H1 (cell line): ENCODE data around the gene SLMAP. TPM values are rescaled to one million over a fixed set of nuclear protein-coding genes. Genes with fewer than 3 reads are reported as not detected.

Experiments used
- CTCF ChIA-PET: fragments of 300-600 bp; sonication (Branson Sonifier 250); formaldehyde crosslinking; loops from one replicate; lab custom pipeline; 2021; ENCODE audit not compliant: partially characterized antibody; lab: Charles Lee
- POLR2A ChIA-PET: fragments of 300-600 bp; sonication (Branson Sonifier 250); formaldehyde crosslinking; loops from one replicate; lab custom pipeline; 2021; ENCODE audit warnings: inconsistent platforms; ENCODE audit not compliant: partially characterized antibody; lab: Charles Lee
- DNase-seq, 2 experiments: peaks; one replicate each; pipeline versions ENCODE4 v3.0.0 to v3.0.0-alpha.2; 2010 to 2022; ENCODE audit warnings: low spot score in 2 of 2, low read depth in 1 of 2, mixed read lengths in 1 of 2
- FAIRE-seq: peaks from 2 replicates; lab custom pipeline; 2011; peaks lifted over from hg19 to GRCh38; lab: Jason Lieb, UNC
- H2AFZ ChIP-seq: 2 replicates; pipeline ENCODE4 v1.8.1; 2012; ENCODE audit warnings: low read length, inconsistent platforms
- H2AK5ac ChIP-seq: 2 replicates; pipeline ENCODE4 v1.6.1; 2013; ENCODE audit warnings: low read depth, low read length
- H2BK120ac ChIP-seq: replicated peaks from 2 replicates; pipeline ENCODE3; 2013; ENCODE audit warnings: low read depth, low read length, inconsistent platforms
- H2BK12ac ChIP-seq: 2 replicates; pipeline ENCODE4 v1.6.1; 2013; ENCODE audit warnings: low read depth, low read length
- H2BK15ac ChIP-seq: 2 replicates; pipeline ENCODE4 v1.6.1; 2013; ENCODE audit warnings: low read length
- H2BK20ac ChIP-seq: 2 replicates; pipeline ENCODE4 v1.6.1; 2013; ENCODE audit warnings: low read length
- H2BK5ac ChIP-seq: 2 replicates; pipeline ENCODE4 v1.6.1; 2013; ENCODE audit warnings: low read depth, low read length
- H3K14ac ChIP-seq: 2 replicates; pipeline ENCODE4 v1.6.1; 2013; ENCODE audit warnings: inconsistent platforms; ENCODE audit not compliant: insufficient read length
- H3K18ac ChIP-seq: 2 replicates; pipeline ENCODE4 v1.6.1; 2013; ENCODE audit warnings: low read length; ENCODE audit errors: extremely low read depth
- H3K23ac ChIP-seq: 2 replicates; pipeline ENCODE4 v1.6.1; 2013; ENCODE audit warnings: inconsistent platforms; ENCODE audit not compliant: insufficient read length
- H3K23me2 ChIP-seq: 2 replicates; pipeline ENCODE4 v1.6.1; 2013; ENCODE audit warnings: low read depth, low read length
- H3K27ac ChIP-seq: 2 replicates; pipeline ENCODE4 v1.6.1; 2011; ENCODE audit warnings: low read depth, low read length, inconsistent platforms
- H3K27me3 ChIP-seq, 4 experiments: replicated peaks in 1 of 4; 1 replicate in 1 of 4; 2 replicates in 3 of 4; pipeline versions ENCODE4 v1.6.1 to v1.8.1; 2011 to 2013; ENCODE audit warnings: low read length in 3 of 4, mild to moderate bottlenecking in 3 of 4, inconsistent platforms in 2 of 4, mixed read lengths in 2 of 4, moderate library complexity in 1 of 4; ENCODE audit not compliant: control insufficient read depth in 3 of 4, insufficient read depth in 3 of 4; ENCODE audit errors: extremely low read depth in 1 of 4
- H3K36me3 ChIP-seq, 4 experiments: 2 replicates each; pipeline versions ENCODE4 v1.6.1 to v1.8.1; 2011 to 2013; ENCODE audit warnings: mild to moderate bottlenecking in 4 of 4, low read length in 3 of 4, moderate library complexity in 2 of 4, control low read depth in 1 of 4, inconsistent platforms in 1 of 4; ENCODE audit not compliant: insufficient read depth in 4 of 4, control insufficient read depth in 2 of 4
- H3K4ac ChIP-seq: replicated peaks from 2 replicates; pipeline ENCODE3; 2013; ENCODE audit warnings: low read length, low read depth, mixed read lengths, inconsistent platforms; ENCODE audit not compliant: insufficient read length
- H3K4me1 ChIP-seq, 4 experiments: replicated peaks in 1 of 4; 1 replicate in 1 of 4; 2 replicates in 3 of 4; pipeline versions ENCODE4 v1.6.1 to v1.8.1; 2011 to 2013; ENCODE audit warnings: low read length in 3 of 4, inconsistent platforms in 2 of 4, mixed read lengths in 1 of 4; ENCODE audit not compliant: insufficient read depth in 4 of 4, control insufficient read depth in 3 of 4
- H3K4me2 ChIP-seq, 2 experiments: 2 replicates each; pipeline versions ENCODE4 v1.6.1 to v1.8.1; 2011 to 2013; ENCODE audit warnings: low read depth in 2 of 2, low read length in 2 of 2, control low read depth in 1 of 2, inconsistent platforms in 1 of 2, mild to moderate bottlenecking in 1 of 2; ENCODE audit not compliant: insufficient read depth in 1 of 2
- H3K4me3 ChIP-seq, 4 experiments: fragments of 200-600, 300-600 bp in 1 of 4; sonication (generic), shearing (Covaris generic), sonication (Bioruptor Twin) in 1 of 4; 2 replicates each; pipeline versions ENCODE4 v1.5.1 to v1.8.1; 2011 to 2016; ENCODE audit warnings: low read length in 4 of 4, low read depth in 3 of 4, control low read depth in 2 of 4, inconsistent platforms in 2 of 4, mild to moderate bottlenecking in 2 of 4, mixed read lengths in 1 of 4, moderate library complexity in 1 of 4; ENCODE audit not compliant: insufficient read depth in 2 of 4; ENCODE audit errors: extremely low read depth in 1 of 4
- H3K56ac ChIP-seq: replicated peaks from 2 replicates; pipeline ENCODE3; 2013; ENCODE audit warnings: low read depth, mild to moderate bottlenecking, mixed read lengths, low read length, inconsistent platforms; ENCODE audit not compliant: insufficient read length
- H3K79me1 ChIP-seq: 2 replicates; pipeline ENCODE4 v1.6.1; 2013; ENCODE audit warnings: low read depth, low read length, control low read depth
- H3K79me2 ChIP-seq, 2 experiments: 2 replicates each; pipeline versions ENCODE4 v1.6.1 to v1.8.1; 2012 to 2013; ENCODE audit warnings: low read length in 2 of 2, mild to moderate bottlenecking in 2 of 2, inconsistent platforms in 1 of 2; ENCODE audit not compliant: insufficient read depth in 2 of 2, control insufficient read depth in 1 of 2
- H3K9ac ChIP-seq, 4 experiments: replicated peaks in 1 of 4; 1 replicate in 1 of 4; 2 replicates in 3 of 4; pipeline versions ENCODE4 v1.6.1 to v1.8.1; 2011 to 2013; ENCODE audit warnings: low read depth in 3 of 4, low read length in 3 of 4, control low read depth in 2 of 4, mild to moderate bottlenecking in 2 of 4, moderate library complexity in 2 of 4, inconsistent platforms in 1 of 4; ENCODE audit errors: extremely low read depth in 1 of 4
- H3K9me3 ChIP-seq, 2 experiments: 2 replicates each; pipeline versions ENCODE4 v1.6.1 to v1.8.1; 2012 to 2013; ENCODE audit warnings: mild to moderate bottlenecking in 2 of 2, moderate library complexity in 2 of 2, control low read depth in 1 of 2, inconsistent platforms in 1 of 2, low read depth in 1 of 2, low read length in 1 of 2, mixed read lengths in 1 of 2; ENCODE audit not compliant: insufficient read depth in 2 of 2
- H4K20me1 ChIP-seq, 2 experiments: replicated peaks in 1 of 2; 2 replicates each; pipeline versions ENCODE3 to v1.8.1; 2011 to 2013; ENCODE audit warnings: inconsistent platforms in 2 of 2, low read length in 2 of 2, mild to moderate bottlenecking in 1 of 2; ENCODE audit not compliant: insufficient read depth in 2 of 2, control insufficient read depth in 1 of 2
- H4K5ac ChIP-seq: 2 replicates; pipeline ENCODE4 v1.6.1; 2013; ENCODE audit warnings: low read length, low read depth, mixed read lengths, inconsistent platforms; ENCODE audit not compliant: insufficient read length
- H4K8ac ChIP-seq: 2 replicates; pipeline ENCODE4 v1.8.0; 2013; ENCODE audit warnings: mild to moderate bottlenecking, moderate library complexity, low read length, inconsistent platforms; ENCODE audit not compliant: insufficient read depth; ENCODE audit errors: extremely low read depth
- H4K91ac ChIP-seq: replicated peaks from 2 replicates; pipeline ENCODE3; 2013; ENCODE audit warnings: low read length, mixed read lengths, inconsistent platforms; ENCODE audit not compliant: insufficient read length
- KDM1A ChIP-seq: fragments of 200-600, 300-600 bp; sonication (generic); IDR thresholded peaks from 2 replicates; pipeline ENCODE4 v1.7.1; 2016; ENCODE audit warnings: mild to moderate bottlenecking, low read length, borderline replicate concordance
- TBP ChIP-seq: IDR thresholded peaks from 2 replicates; pipeline ENCODE4 v1.6.1; 2011; ENCODE audit warnings: low read depth, low read length, improper control_type of control experiment
- ZNF274 ChIP-seq: IDR thresholded peaks from 2 replicates; pipeline ENCODE4 v1.7.0; 2012; ENCODE audit warnings: low read length, borderline replicate concordance; ENCODE audit errors: extremely low read depth
- WGBS, 2 experiments: shearing (Covaris generic) in 1 of 2; methylation state at CpG; one replicate each; pipeline versions ENCODE4 v1.1.6 to v1.1.7; 2013 to 2015; ENCODE audit warnings: low lambda C conversion rate in 2 of 2, mixed read lengths in 2 of 2, inconsistent platforms in 1 of 2, low coverage in 1 of 2, missing lambda C conversion rate in 1 of 2; ENCODE audit not compliant: insufficient replicate concordance in 2 of 2, insufficient coverage in 1 of 2, insufficient read length in 1 of 2; ENCODE audit errors: extremely low coverage in 1 of 2, missing lambda C conversion rate in 1 of 2; 5-methylcytosine and 5-hydroxymethylcytosine counted together
- polyA plus RNA-seq, 7 experiments: library from polyadenylated mRNA; depleted of rRNA in 3 of 7; stranded (reverse) in 5 of 7; unstranded in 2 of 7; fragments of >200 nt in 5 of 7; fragments of 200-250 nt in 2 of 7; gene quantifications; 1 replicate in 5 of 7; 2 replicates in 1 of 7; 4 replicates in 1 of 7; pipeline versions ENCODE4 v1.2.1 to v1.2.3, GENCODE V29; 2011 to 2013; ENCODE audit warnings: missing spikeins in 2 of 7, mixed read lengths in 2 of 7
- total RNA-seq: library from RNA; stranded (reverse); fragmentation: NEBNext Ultra II Directional; extraction: Animal tissue kit (Norgen Biotek cat#: 25700); gene quantifications from 2 replicates; pipeline ENCODE4 v1.2.1, GENCODE V29; 2021

The SLMAP gene
- total and polyA plus RNA-seq, 2 of the 8 experiments (the other 6 are each of a cell fraction or from before 2014, with no cell fraction given), result 13.6 to 70.4 TPM

DNA sequence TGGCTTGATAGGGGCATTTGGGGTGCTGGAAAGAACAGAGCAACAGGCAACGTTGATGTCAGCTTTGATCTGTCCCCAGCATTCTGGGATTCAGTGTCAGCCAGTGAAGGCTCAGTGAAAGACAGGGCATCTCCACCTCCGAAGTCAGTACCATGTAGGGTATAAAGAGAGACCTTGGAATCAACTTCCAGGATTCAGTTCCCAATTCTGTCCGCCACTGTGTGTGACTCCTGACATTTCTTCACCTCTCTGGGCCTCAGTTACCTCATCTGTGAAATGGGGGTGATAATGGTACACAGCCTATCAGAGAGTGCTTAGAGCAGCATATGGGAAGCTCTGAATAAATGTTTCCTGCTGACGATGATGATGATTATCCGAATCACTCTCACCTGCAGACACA, 196.5 kb downstream of the SLMAP start:
- no peak for FAIRE-seq
- no peak overlapping the region for H4K91ac ChIP-seq
- DNase-seq, result no peak
- H3K4me2 ChIP-seq, result no peak overlapping the region
- 88% methylated on average over 5 of the region's 5 CpGs; no CpG with 5 or more reads in 1 of the 2 experiments for WGBS, 2 experiments
- POLR2A ChIA-PET, result interaction anchor here (0.6 to 1.3 kb wide), 5 partner anchors 10 to 287 kb away, joined by 3 to 4 read pairs (median 4); no protein-coding TSS in a partner anchor
- no peaks in the 10 kb centered on the region for H4K20me1 ChIP-seq
- no peaks in the 10 kb centered on the region for H3K27me3 ChIP-seq
- no peak overlapping the region for H3K27ac ChIP-seq
- peak overlapping the region in 2 of 4 experiments; percentile 11 to 21; a peak in 3 of 7 replicates for H3K9ac ChIP-seq
- H3K9me3 ChIP-seq, result no peaks in the 10 kb centered on the region
- H3K79me1 ChIP-seq, result no peaks in the 10 kb centered on the region
- H3K18ac ChIP-seq, result no peak overlapping the region
- H3K36me3 ChIP-seq, result no peaks in the 10 kb centered on the region
- no peak overlapping the region for H3K4ac ChIP-seq
- H3K56ac ChIP-seq, result no peak overlapping the region
- no peak overlapping the region for H2BK20ac ChIP-seq
- no peak overlapping the region for H3K4me3 ChIP-seq
- H2AFZ ChIP-seq, result peak overlapping the region; percentile 30; the same call in 1 of the 2 replicates
- no peaks in the 10 kb centered on the region; the same call in 1 of the 2 replicates for H3K23me2 ChIP-seq
- H2BK120ac ChIP-seq, result no peak overlapping the region
- TF ChIP-seq ZNF274, result no peak
- no peak for TF ChIP-seq TBP
- peak; percentile 68; the same call in 1 of the 2 replicates for TF ChIP-seq KDM1A
- H2BK5ac ChIP-seq, result no peak overlapping the region
- no peaks in the 10 kb centered on the region for H3K79me2 ChIP-seq
- no peak overlapping the region for H3K23ac ChIP-seq
- H2BK12ac ChIP-seq, result no peak overlapping the region
- H2BK15ac ChIP-seq, result no peak overlapping the region
- no peak overlapping the region for H4K5ac ChIP-seq
- H4K8ac ChIP-seq, result no peak overlapping the region
- CTCF ChIA-PET, result interaction anchor here (0.6 to 2.0 kb wide), 5 partner anchors 10 to 456 kb away, joined by 3 to 10 read pairs (median 3); no protein-coding TSS in a partner anchor
- no peak overlapping the region for H2AK5ac ChIP-seq
- no peak overlapping the region for H3K14ac ChIP-seq
- H3K4me1 ChIP-seq, result peaks cover 0 to 25% (median 6%) of the 10 kb centered on the region in 4 experiments; a peak in 5 of 7 replicates
